Suprapubic skin (tissue), 3 donors: ENCODE results near the gene IL20RA.

ENCODE experiments used
- CTCF ChIP-seq, 2 donors: fragments of 200-600 bp in 1 of 2; fragments of 450-650 bp in 1 of 2; sonication (generic) in 1 of 2; IDR thresholded peaks; one replicate each; pipeline ENCODE4 v1.5.1; 2016 to 2019; ENCODE audit warnings: antibody characterized with exemption in 2 of 2, mild to moderate bottlenecking in 1 of 2, moderate library complexity in 1 of 2
- POLR2A ChIP-seq, 2 donors: fragments of 450-650 bp; IDR thresholded peaks; one replicate each; pipeline ENCODE4 v1.6.1; 2017; ENCODE audit warnings: antibody characterized with exemption in 2 of 2, mild to moderate bottlenecking in 2 of 2, moderate library complexity in 2 of 2

- no peak for TF ChIP-seq CTCF (IDR thresholded peaks at IDR 0.05)
- no peak for TF ChIP-seq POLR2A (IDR thresholded peaks at IDR 0.05)
Measured at GRCh38 chr6:137001299-137001976, 43.3 kb downstream of the IL20RA start.
